Kasumi-1 (cell line): ENCODE results near the gene SLC25A25.
"Not testable (repeated sequence)": the region's sequence is repeated elsewhere in the genome, so short reads cannot be mapped to it uniquely, and the experiment has no call there.

Experiments used
- DNase-seq, 2 experiments: peaks; one replicate each; lab custom pipeline; 2025; lab: John Stamatoyannopoulos, UW

SLC25A25 gene

GRCh38 chr9:128124873-128125579, 57.0 kb downstream of the SLC25A25 start:
- peak; percentile 70 to 78 for DNase-seq

DNA sequence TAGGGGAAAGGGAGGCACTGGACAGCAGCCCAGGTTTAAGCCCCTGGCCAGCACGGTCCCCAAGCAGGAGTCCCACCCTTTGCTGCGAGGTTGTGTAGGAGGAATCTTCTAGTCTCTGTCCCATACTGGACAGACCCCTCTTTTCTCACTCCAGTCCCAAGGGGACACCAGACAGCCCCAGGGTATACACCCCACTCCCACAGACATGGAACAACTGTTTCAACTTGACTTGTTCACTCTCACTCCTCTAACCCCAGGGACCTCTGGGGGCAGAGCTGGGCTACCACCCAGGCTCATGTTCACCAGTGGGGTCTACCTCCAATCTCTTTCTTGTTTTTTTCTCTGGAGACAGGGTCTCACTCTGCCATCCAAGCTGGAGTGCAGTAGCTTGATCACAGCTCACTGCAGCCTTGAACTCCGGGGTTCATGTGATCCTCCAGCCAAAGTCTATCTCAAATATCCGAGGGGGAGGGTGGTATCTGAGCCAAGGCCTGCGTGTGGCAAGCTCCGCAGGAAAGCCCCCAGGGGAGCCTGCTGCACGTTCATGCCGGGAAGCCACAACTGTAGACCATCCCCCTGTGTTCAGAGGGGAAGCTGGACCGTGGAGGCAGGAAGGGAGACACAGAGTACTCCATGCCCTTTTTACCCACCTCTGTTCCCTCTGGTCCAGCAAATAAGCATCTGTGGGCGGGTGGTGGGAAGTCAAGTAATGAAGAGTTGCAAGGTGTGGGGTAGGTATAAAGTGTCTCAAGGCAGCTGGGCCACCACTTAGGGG, 57.7 kb downstream of the SLC25A25 start:
- DNase-seq = no peak

DNA sequence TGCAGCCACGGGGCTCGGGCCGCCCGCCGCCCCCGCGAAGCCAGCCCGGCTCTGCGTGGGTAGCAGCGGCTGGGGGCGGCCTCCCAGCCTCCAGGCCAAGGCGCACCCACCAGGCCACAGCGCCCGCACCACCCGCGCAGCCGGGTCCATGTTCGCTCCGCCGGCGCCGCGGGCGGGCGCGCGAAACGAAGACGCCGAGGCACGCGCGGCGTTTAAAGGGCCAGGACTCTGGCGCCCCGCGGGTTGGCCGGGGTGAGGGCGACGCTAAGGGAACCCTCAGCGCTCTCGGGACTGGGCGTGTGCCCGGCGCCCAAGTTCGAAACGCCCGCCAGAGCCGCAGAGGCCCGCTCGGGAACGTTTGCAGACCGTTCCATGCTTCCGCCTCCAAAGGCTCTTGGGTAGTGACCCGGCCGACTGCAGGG, 59.5 kb downstream of the SLC25A25 start, which contains the start of gene PTGES2:
TSS of gene PTGES2 (minus strand) at position 162 of the 422 bp plus-strand sequence. CDS start at position 150, 12 bp downstream.
- peak; percentile 42 to 69 for DNase-seq

DNA sequence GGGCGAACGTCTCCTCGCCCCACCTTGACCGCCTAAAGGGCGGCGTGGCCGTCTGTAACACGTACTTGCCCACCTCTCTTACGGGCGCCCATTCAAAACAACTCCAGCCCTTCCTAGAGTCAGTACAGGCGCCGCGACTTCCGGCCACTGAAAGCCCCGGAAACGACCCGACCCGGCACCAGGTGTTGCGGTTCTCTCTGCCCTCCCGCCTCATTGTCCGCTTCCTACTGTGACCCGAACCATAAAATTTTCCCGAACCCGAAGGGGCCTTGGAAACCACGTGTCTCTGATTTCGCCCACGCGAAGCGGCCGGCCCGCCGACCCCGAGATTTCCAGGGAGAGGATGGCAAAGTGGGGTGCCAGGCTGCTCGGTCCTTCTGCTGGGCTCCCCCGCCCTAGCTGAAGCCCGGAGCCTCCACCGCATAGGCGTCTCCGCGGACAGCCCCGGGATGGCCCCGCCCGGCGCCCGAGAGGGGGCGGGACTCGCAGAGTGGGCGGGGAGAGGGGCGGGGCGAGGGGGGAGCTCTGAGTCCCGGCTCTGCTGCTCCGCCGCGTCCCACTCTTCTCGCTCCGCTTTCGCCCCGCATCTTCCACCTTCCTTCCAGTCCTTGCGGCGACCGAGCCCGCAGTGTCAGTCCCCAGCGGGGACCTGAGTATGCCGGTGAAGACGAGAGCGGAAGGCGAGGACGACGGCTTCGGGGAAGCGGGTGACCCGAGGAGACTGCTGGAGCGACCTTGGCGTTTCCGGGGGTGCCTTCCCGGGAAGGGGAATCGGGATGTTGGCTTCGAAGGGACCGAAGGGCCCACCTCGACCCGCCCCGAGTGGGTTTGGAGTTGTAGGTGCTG, 60.2 kb downstream of the SLC25A25 start:
- DNase-seq = peak; percentile 76 to 86

- DNase-seq = no peak
These were observed 61.0 kb downstream of the SLC25A25 start for GRCh38 chr9:128128836-128129590.

DNA sequence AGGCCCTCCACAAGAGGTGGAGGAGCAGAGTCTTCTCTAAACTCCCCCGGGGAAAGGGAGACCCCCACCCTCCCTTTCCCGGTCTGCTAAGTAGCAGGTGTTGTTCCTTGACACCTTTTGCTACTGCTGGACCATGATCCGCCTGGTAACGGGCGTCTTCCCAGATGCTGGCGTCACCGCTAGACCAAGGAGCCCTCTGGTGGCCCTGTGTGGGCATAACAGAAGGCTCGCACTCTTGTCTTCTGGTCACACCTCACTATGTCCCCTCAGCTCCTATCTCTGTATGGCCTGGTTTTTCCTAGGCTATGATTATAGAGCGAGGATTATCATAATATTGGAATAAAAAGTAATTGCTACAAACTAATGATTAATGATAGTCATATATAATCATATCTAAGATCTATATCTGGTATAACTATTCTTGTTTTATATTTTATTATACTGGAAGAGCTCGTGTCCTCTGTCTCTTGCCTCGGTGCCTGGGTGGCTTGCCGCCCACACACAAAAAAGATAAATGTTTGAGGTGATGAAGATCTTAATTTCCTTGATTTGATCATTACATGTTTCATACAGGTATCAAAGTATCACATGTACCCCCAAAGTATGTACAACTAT, 62.1 kb downstream of the SLC25A25 start:
- DNase-seq = not testable (repeated sequence)

GRCh38 chr9:128130651-128131050, 62.6 kb downstream of the SLC25A25 start:
- DNase-seq = not testable (repeated sequence)

GRCh38 chr9:128131346-128131745, 63.3 kb downstream of the SLC25A25 start:
- not testable (repeated sequence) for DNase-seq

- DNase-seq = not testable (repeated sequence)
These were observed 64.1 kb downstream of the SLC25A25 start for GRCh38 chr9:128132139-128132538.

DNA sequence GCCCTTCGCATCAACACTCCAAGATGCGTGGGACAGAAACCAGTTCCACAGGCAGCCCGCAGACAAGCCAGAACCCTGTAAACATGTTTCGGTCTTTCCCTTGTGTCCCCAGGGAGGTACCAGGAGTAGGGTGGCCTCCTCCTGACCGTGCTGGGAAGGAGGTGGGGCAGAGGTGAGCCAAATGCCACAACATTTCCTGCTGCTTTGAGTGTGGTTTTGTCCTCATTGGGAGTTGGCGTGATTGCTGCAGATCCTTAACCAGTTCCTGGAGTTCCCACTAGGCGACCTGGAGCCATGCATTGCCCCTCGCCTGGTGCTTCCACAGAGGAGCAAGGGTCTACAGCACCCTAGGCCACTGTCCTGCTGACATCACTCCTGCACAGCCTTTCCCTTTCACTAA, 67.5 kb downstream of the SLC25A25 start:
- DNase-seq = not testable (repeated sequence)

GRCh38 chr9:128136816-128137793, 69.1 kb downstream of the SLC25A25 start:
- no peak for DNase-seq

DNA sequence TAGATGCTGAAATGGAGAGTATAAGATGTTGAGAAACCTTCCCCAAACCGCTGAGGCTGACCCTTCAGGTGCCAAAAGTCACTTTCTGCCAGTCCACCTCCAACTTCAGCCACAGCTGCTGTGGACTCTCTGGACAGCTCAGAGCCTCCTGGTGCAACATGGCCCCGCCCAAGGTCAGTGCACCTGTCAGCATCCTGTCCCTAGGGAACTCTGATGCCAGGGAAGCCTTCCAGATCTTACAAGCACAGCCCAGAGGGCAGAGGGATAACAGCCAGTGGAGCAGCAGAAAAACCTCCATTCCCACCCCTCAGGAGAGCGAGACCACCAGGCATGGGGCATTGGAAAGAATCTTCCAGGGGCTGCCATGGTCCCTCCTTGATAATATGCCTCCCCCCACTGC, 70.0 kb downstream of the SLC25A25 start:
- no peak for DNase-seq

GRCh38 chr9:128139621-128140020, 71.6 kb downstream of the SLC25A25 start:
- no peak for DNase-seq

DNA sequence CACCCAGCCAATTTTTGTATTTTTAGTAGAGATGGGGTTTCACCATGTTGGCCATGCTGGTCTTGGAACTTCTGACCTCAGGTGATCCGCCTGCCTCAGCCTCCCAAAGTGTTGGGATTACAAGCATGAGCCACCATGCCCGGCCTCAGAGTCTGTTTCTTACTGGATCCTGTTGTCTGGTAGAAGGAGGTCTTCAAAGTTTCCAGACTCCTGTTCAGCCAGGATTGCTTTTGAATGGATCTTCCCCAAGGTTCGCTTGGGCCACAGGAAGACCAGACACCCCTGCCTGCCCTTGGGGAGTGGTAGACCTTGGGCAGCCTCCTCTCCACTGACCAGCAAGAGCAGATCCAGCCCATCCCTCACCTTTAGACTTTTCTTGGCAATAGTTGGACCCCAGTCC, 73.6 kb downstream of the SLC25A25 start:
- no peak for DNase-seq

- peak; percentile 5 to 26 for DNase-seq
These were observed 74.0 kb downstream of the SLC25A25 start for GRCh38 chr9:128142061-128142460.

DNA sequence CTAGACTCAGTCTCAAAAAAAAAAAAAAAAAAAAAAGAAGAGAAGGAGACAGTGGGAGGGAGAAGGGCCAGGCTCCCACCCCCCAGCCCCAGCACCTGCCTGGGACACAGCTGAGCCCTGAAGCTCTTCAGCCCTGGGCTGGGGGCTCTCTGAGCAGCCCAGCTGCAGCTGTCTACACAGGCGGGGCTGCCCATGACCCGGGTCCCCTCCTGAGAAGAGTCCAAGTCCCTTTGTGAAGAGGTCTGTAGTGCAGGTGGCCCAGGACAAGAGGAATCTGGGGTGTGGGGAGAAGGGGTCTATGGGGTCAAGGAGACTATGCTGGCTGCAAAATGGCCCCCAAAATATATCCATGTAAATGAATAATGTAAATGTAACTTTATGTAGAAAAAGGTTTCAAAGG, 74.6 kb downstream of the SLC25A25 start:
- no peak for DNase-seq

DNA sequence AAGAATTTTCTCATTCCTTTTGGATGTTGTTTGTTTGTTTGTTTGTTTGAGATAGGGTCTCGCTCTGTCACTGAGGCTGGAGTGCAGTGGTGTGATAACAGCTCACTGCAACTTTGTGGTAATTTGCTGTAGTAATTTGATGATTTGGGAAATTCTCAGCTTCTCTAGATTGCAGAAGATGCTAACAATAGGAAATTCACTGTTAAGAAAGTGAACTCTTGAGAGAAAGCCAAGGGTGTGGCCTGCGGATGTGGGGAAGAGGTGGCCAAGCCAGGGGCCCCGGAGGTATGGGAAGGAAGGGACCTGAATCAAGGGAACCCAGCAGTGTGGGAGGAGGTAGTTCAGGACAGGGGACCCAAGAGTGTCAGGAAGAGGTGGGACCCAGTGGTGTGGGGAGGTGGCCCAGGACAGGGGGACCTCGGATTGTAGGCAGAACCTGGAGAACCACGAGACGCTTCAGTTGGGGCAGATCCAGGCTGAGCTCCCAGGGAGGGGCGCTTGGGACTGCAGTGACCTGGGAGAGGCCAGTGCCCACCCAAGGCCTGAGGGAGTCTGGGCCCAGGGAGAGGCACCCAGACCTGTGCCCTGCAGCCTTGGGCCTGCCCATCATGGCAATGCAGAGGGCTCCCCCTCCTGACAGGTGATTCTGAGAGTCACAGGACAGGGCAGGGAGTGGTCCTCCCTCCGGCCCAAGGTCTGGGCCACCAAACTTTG, 75.7 kb downstream of the SLC25A25 start:
- DNase-seq = no peak

- no peak for DNase-seq
These were observed 76.5 kb downstream of the SLC25A25 start for GRCh38 chr9:128144239-128145181.
